Loucy (cell line): ENCODE data around the gene CCNF.
A peak's percentile ranks its signal among the peaks of the same experiment; 100 is the strongest.

Source experiments
- H2AFZ ChIP-seq: fragments of 200-600 bp; sonication (generic); 2 replicates; pipeline ENCODE4 v1.6.0; 2016; ENCODE audit warnings: antibody characterized with exemption, mild to moderate bottlenecking, low read length, moderate library complexity
- H3F3A ChIP-seq: fragments of 200-600 bp; 2 replicates; pipeline ENCODE4 v1.6.0; 2016; ENCODE audit warnings: antibody characterized with exemption, low read depth, mild to moderate bottlenecking
- H3K27me3 ChIP-seq: fragments of 200-600 bp; sonication (generic); 2 replicates; pipeline ENCODE4 v1.6.1; 2014; ENCODE audit warnings: low read length, mild to moderate bottlenecking; ENCODE audit not compliant: insufficient read depth, poor library complexity, severe bottlenecking
- H3K36me3 ChIP-seq: fragments of 200-600 bp; sonication (generic); 2 replicates; pipeline ENCODE4 v1.6.1; 2016; ENCODE audit warnings: low read length; ENCODE audit not compliant: insufficient read depth
- H3K4me1 ChIP-seq: fragments of 200-600 bp; sonication (generic); 2 replicates; pipeline ENCODE4 v1.5.1; 2014; ENCODE audit warnings: low read length, mild to moderate bottlenecking; ENCODE audit not compliant: insufficient read depth, poor library complexity, severe bottlenecking
- H3K4me2 ChIP-seq: fragments of 200-600 bp; sonication (generic); 2 replicates; pipeline ENCODE4 v1.6.0; 2014; ENCODE audit warnings: antibody characterized with exemption, low read length, low read depth, mild to moderate bottlenecking; ENCODE audit not compliant: poor library complexity, severe bottlenecking
- H3K4me3 ChIP-seq: fragments of 200-600 bp; sonication (generic); 2 replicates; pipeline ENCODE4 v1.5.1; 2014; ENCODE audit warnings: low read length, mild to moderate bottlenecking, mixed read lengths; ENCODE audit not compliant: poor library complexity, severe bottlenecking
- H3K79me2 ChIP-seq: fragments of 200-600 bp; sonication (generic); 2 replicates; pipeline ENCODE4 v1.6.1; 2014; ENCODE audit warnings: low read length; ENCODE audit not compliant: insufficient read depth
- H3K9ac ChIP-seq: fragments of 200-600 bp; sonication (generic); 2 replicates; pipeline ENCODE4 v1.6.0; 2014; ENCODE audit warnings: mild to moderate bottlenecking, low read depth, low read length, moderate library complexity; ENCODE audit not compliant: poor library complexity, severe bottlenecking
- H3K9me2 ChIP-seq: fragments of 200-600 bp; sonication (generic); replicated peaks from 2 replicates; pipeline ENCODE4 v1.6.1; 2016; ENCODE audit warnings: low read depth, low read length, mixed read lengths
- H3K9me3 ChIP-seq: fragments of 200-600 bp; sonication (generic); 2 replicates; pipeline ENCODE4 v1.6.1; 2014; ENCODE audit warnings: mild to moderate bottlenecking, antibody characterized with exemption, low read length, low read depth; ENCODE audit not compliant: insufficient read depth
- H4K20me1 ChIP-seq: fragments of 200-600 bp; sonication (generic); 2 replicates; pipeline ENCODE4 v1.6.0; 2014; ENCODE audit warnings: antibody characterized with exemption, low read length, mild to moderate bottlenecking; ENCODE audit not compliant: insufficient read depth, poor library complexity, severe bottlenecking
- EZH2phosphoT487 ChIP-seq: fragments of 200-600 bp; IDR thresholded peaks from 2 replicates; pipeline ENCODE4 v1.6.1; 2018; ENCODE audit warnings: antibody characterized with exemption, mild to moderate bottlenecking, moderate library complexity, borderline replicate concordance
- TF ChIP-seq, protein P1 (sequence below): fragments of 200-600 bp; sonication (generic); conservative IDR thresholded peaks from 2 replicates; pipeline ENCODE4 v1.5.1; 2014; ENCODE audit warnings: mild to moderate bottlenecking, antibody characterized with exemption, low read length

Gene CCNF, protein sequence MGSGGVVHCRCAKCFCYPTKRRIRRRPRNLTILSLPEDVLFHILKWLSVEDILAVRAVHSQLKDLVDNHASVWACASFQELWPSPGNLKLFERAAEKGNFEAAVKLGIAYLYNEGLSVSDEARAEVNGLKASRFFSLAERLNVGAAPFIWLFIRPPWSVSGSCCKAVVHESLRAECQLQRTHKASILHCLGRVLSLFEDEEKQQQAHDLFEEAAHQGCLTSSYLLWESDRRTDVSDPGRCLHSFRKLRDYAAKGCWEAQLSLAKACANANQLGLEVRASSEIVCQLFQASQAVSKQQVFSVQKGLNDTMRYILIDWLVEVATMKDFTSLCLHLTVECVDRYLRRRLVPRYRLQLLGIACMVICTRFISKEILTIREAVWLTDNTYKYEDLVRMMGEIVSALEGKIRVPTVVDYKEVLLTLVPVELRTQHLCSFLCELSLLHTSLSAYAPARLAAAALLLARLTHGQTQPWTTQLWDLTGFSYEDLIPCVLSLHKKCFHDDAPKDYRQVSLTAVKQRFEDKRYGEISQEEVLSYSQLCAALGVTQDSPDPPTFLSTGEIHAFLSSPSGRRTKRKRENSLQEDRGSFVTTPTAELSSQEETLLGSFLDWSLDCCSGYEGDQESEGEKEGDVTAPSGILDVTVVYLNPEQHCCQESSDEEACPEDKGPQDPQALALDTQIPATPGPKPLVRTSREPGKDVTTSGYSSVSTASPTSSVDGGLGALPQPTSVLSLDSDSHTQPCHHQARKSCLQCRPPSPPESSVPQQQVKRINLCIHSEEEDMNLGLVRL

DNA sequence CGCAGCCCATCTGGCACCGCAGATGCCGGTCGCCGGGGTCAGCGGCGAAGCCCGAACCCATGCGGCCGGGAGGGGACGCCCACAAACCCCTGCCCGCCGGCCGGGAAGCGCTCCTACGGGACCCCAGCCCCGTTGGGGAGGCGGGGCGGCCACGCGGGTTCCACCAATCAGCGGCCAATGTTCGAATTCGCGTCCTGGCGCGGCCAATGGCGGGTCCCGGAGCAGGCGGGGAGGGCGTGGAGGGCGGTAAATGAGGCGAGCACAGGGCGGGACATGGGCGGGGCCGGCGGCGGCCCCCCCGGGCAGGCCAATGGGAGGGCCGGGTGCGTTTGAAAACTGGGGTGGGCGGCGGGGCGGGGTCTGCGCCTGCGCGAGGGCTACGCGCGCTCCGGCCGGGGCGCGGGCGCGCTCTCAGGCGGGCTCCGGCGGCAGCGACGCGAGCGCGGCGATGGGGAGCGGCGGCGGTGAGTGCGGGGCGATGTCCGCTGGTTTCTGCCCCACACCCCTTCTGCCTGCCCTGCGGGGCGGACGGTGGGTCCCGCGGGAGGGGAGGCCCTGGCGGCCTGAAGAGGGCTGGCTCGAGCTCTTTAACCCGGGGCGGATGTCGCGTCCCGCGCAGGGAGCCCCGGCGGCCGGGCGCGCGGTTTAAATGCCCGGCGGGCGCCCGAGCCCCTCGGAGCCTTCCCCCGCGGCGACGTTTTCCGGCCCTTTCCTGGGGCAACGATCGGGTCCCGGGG, at the start of gene CCNF:
Gene CCNF, plus strand, starts transcription at position 414 of the 737 bp plus-strand sequence. Its CDS starts 35 bp downstream, at position 449.
- no peaks in the 10 kb centered on the region for H3K27me3 ChIP-seq
- H3K9me2 ChIP-seq: no peaks in the 10 kb centered on the region
- no peaks in the 10 kb centered on the region for H3F3A ChIP-seq
- peaks cover 17% of the 10 kb centered on the region for H3K4me1 ChIP-seq
- H3K9ac ChIP-seq: peak within 1 kb of the TSS; percentile 90
- H3K4me2 ChIP-seq: peak within 1 kb of the TSS; percentile 76
- peak within 1 kb of the TSS; percentile 75 for H2AFZ ChIP-seq
- H3K4me3 ChIP-seq: peak within 1 kb of the TSS; percentile 82
- peaks cover 9% of the 10 kb centered on the region; the same call in 1 of the 2 replicates for H3K36me3 ChIP-seq
- peaks cover 10% of the 10 kb centered on the region for H4K20me1 ChIP-seq
- no peak for TF ChIP-seq EZH2phosphoT487
- TF ChIP-seq, protein P1, sequence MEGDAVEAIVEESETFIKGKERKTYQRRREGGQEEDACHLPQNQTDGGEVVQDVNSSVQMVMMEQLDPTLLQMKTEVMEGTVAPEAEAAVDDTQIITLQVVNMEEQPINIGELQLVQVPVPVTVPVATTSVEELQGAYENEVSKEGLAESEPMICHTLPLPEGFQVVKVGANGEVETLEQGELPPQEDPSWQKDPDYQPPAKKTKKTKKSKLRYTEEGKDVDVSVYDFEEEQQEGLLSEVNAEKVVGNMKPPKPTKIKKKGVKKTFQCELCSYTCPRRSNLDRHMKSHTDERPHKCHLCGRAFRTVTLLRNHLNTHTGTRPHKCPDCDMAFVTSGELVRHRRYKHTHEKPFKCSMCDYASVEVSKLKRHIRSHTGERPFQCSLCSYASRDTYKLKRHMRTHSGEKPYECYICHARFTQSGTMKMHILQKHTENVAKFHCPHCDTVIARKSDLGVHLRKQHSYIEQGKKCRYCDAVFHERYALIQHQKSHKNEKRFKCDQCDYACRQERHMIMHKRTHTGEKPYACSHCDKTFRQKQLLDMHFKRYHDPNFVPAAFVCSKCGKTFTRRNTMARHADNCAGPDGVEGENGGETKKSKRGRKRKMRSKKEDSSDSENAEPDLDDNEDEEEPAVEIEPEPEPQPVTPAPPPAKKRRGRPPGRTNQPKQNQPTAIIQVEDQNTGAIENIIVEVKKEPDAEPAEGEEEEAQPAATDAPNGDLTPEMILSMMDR: no peak
- peaks cover 48% of the 10 kb centered on the region for H3K79me2 ChIP-seq
- no peaks in the 10 kb centered on the region for H3K9me3 ChIP-seq

DNA sequence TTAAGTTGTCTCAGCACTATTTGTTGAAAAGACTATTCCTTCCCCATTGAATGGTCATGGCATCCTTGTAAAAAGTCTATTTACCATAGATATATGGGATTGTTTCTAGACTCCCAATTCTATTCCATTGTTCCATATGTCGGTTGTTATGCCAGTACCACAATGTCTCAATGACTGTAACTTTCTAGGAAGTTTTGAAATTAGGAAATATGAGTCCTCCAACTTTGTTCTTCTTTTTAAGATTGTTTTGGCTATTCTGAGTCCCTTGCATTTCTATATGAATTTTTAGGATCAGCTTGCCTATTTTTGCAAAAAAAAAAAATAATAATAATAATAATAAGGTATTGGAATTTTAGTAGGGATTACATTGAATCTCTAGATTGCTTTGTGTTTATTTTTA, 45.7 kb upstream of the CCNF start:
- no peak overlapping the region for H2AFZ ChIP-seq
- no peak overlapping the region for H3K9ac ChIP-seq
- no peaks in the 10 kb centered on the region for H3K4me1 ChIP-seq
- no peaks in the 10 kb centered on the region for H3K79me2 ChIP-seq
- no peaks in the 10 kb centered on the region for H3K9me2 ChIP-seq
- no peaks in the 10 kb centered on the region for H3K36me3 ChIP-seq
- no peaks in the 10 kb centered on the region for H3F3A ChIP-seq
- no peak overlapping the region for H3K4me2 ChIP-seq
- no peaks in the 10 kb centered on the region for H3K27me3 ChIP-seq
- H4K20me1 ChIP-seq: no peaks in the 10 kb centered on the region
- H3K9me3 ChIP-seq: no peaks in the 10 kb centered on the region
- no peak overlapping the region for H3K4me3 ChIP-seq
- TF ChIP-seq, protein P1: no peak
- TF ChIP-seq EZH2phosphoT487: no peak

DNA sequence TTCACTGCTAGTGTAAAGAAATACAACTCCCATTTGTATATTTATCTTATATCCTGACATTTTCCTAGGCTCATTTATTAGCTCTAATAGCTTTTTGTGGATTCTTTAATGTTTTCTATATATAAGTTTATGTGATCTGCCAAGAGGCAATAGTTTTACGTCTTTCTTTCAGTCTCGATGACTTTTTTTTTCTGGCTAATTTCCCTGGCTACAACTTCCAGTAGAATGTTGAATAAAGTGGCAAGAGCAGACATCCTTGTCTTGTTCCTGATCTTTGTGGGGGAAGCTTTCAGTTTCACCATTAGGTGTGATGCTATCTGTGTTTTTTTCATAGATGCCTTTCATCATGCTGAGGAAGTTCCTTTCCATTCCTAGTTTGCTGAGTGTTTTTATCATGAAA, 44.8 kb upstream of the CCNF start:
- Histone ChIP-seq H4K20me1 (no peaks in the 10 kb centered on the region), H3K9me3 (no peaks in the 10 kb centered on the region), H3K4me3 (no peak overlapping the region), H2AFZ (no peak overlapping the region), H3K36me3 (no peaks in the 10 kb centered on the region), H3K4me2 (no peak overlapping the region), H3K9ac (no peak overlapping the region), H3F3A (no peaks in the 10 kb centered on the region), H3K4me1 (no peaks in the 10 kb centered on the region), H3K27me3 (no peaks in the 10 kb centered on the region), H3K9me2 (no peaks in the 10 kb centered on the region), H3K79me2 (no peaks in the 10 kb centered on the region)
- TF ChIP-seq, protein P1: no peak
- no peak for TF ChIP-seq EZH2phosphoT487
